CMK (cell line): Measurements from ENCODE around the gene SRP68.

Experiments
- DNase-seq: peaks from one replicate; pipeline ENCODE4 v3.0.0-alpha.2; 2010; ENCODE audit warnings: low read depth

Gene SRP68

DNA sequence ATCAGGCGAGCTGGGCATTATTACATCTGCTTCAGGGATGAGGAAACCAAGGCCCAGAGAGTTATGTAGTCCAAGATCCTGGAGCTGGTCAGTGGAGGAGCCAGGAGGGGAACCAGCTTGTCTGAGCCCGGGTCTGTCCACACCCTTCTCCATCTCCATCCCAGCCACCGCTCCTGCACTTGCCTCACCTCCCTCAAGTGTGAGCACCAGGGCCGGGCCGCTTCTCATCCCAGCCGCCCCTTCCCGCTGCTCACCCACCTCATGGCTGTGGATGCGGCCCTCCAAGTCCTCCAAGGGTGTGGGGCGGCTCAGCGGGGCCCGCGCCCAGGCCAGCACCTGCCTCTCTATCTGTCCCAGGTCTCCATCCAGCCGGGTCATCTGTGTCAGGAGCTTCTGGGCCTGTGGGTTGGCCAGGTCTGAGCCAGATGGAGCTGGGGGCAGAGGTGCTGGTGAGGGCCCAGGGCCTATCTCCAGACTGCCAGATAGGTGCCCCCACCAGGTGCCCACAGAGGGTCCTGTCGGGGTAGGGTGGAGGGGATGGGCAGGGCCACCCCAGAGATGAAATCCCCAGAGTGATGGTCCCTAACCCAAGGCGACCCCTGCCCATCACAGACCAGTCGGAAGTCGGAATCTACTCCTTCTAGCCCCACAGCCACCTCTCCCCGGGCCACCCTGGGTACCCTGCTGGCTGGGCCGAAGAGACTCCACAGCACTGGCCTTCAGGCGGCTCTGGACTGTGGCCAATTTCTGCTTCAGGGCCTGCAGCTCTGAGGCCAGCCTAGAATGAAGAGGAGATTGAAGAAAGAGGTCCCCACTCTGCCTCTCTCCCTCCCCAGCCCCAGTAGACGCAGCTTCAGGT lies 54.6 kb downstream of the SRP68 start:
- no peak for DNase-seq

- no peak for DNase-seq
These were observed 57.4 kb downstream of the SRP68 start for GRCh38 chr17:76014925-76015261.

DNA sequence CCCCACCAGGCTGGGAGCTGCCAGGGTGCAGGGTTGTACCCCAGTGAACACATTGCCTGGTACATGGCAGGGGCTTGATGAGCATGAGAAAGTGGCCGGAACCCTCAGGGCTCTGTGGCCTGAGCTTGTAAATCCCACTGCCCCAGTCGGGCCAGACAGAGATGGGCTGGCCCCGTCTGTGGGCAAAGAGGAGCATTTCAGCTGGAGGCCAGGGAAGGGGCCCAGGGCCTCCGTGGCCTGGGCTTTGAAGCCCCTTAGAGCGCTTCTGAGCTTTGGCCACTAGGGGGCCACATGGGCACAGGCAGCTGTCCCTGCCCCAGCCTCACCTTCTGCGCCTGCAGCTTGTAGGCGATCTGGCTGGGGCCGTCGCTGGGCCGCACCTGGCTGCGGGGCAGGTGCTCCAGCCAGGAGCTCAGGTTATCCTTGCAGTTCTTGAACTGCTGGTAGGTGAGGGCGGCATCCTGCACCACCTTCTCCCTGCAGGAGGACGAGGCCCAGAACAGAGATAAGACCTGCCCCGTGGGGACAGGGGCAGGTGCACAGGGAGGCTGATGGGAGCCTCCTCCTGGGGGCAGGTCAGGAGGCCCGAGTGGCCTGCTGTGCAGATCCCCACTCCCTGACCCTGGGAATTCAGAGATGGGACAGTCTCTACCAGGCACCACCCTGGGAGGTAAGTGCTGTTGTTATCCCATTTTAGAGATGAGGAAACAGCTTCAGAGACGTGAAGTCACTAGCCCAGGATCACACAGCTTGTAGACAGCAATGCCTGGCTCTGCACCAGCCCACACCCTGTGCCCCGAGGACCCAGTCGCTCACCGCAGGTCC lies 58.0 kb downstream of the SRP68 start:
- DNase-seq: peak; percentile 68

DNA sequence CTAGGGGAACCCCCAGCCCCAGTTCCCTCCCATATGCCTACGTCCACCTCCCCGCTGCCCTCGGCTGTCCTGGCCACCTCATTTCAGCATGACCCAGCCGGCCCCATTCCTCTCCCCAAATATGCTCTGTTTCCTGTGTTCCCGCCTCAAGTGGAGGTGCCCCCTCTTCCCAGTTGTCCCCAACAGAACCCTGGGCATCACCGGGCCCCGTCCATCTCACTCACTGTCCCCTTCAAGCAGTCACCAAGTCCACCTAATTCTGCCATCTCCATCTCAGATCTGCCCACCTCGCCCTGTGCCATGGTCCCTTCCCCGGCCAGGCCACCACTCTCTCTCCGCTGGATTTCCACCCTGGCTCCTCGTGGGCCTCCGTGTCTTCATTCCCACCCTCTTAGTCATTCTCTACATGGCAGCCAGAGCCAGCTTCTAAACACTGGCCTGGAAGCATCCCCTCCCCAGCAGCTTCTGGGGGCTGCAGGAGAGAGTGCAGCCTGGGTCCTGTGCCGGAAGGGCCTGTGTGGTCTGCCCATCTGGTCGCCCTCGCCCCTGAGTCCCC lies 58.9 kb downstream of the SRP68 start:
- no peak for DNase-seq

DNA sequence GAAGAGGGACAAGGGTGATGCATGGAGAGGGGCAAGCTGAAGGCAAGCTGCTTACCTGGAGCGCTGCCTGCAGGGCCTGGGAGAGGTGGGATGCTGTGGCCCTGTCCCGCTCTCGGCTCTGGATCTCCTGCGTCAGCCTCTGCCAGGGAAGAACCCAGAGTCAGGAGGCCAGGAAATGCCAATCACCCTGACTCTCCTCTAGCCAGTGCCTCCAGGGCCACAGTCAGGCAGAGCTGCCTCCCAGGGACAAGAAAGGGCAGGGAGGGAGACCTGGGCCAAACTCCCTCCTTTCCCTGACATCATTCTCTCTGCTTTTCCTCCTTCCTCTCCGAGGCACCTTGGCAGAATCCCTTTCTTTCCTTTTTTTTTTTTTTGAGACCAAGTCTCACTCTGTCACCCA lies 60.4 kb downstream of the SRP68 start:
- no peak for DNase-seq

- DNase-seq: no peak
These were observed 62.2 kb downstream of the SRP68 start for GRCh38 chr17:76009969-76010661.

DNA sequence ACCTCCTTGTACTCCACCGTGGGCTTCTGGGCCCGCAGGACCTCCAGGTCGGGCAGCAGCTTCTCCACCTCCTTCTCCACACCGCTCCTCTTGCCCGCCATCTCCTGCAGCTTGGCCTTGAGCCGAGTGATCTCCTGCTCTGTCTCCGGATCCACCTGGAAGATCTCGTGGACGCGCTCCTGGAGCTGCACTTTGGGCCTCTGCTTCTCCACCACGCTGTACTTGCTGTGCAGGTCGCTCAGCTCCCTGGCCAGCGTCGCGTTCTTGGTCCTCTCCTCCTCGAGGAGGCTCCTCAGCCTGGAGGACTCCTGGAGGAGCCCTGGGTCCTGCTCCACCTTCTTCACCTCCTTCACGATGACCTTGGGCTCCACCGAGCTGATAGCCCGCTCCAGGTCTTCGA lies 62.9 kb downstream of the SRP68 start:
- no peak for DNase-seq

DNA sequence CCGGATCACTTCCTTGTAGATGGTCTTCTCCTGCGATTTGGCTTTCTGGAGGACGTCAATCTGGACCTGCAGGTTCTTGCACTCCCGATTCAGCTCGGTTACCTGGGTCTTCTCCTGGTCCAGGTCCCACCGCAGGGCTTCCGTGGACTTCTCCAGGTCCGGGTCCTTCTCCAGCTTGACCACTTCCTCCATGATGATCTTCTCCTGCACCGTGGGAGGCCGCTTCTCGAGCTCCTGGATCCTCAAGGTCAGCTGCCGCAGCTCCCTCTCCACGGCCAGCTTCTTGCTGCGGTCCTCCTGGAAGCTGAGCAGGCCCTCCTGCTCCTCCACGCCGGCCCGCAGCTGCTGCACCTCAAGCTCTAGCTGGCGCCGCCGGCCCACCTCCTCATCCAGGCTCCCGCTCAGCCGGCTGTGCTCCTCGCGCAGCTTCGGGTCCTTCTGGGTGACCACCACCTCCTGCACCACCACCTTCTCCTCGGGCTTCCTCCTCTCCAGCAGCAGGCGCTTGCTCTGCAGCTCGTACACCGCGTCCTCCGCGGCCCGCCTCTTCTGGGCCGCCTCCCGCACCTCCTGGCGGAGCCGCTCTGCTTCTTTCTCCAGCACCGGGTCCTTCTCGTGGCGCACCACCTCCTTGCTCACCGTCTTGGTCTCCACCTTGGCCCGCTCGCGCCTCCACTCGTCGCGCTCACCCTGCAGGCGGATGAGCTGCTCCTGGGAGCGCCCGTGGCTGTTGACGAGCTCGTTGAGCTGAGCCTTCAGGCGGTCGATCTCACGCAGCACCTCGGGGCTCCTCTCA lies 63.5 kb downstream of the SRP68 start:
- DNase-seq: no peak

DNA sequence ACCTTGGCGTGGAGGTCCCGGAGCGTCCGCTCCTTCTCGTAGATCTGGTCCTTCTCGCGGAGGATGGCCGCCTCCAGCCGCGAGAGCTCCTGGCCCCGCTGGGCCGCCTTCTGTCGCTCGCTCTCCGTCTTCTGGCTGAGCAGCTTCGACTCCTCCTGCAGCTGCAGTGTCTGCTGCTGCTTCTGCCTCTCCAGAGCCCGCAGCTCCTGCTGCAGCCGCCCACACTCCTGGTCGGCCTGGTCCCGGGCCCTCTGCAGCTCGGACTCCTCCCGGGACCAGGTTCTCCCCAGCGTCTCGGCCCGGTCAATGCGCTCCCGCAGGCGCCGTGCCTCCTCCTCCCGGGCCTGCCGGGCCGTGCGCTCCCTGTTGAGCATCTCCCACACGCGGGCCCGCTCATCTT lies 64.1 kb downstream of the SRP68 start:
- no peak for DNase-seq

- DNase-seq: no peak
These were observed 64.5 kb downstream of the SRP68 start for GRCh38 chr17:76007850-76008165.

GRCh38 chr17:76007131-76007849 lies 65.0 kb downstream of the SRP68 start:
- no peak for DNase-seq

GRCh38 chr17:76005263-76006149 lies 66.8 kb downstream of the SRP68 start:
- peak; percentile 31 for DNase-seq

GRCh38 chr17:76004750-76005262 lies 67.5 kb downstream of the SRP68 start:
- no peak for DNase-seq

DNA sequence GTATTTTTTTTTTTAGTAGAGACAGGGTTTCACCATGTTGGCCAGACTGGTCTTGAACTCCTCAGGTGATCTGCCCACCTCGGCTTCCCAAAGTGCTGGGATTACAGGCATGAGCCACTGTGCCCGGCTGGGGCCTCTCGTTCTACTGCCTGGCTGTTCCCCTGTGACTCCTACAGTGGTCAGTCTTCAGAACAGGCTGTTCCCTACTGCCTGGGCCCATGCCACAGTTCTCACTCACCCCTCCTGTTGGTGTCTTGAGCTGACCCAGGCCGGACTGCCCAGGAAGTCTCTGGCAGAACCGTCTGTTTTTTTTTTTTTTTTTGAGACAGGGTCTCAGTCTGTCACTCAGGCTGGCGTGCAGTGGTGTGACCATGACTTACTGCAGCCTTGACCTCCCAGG lies 68.4 kb downstream of the SRP68 start:
- no peak for DNase-seq

- no peak for DNase-seq
These were observed 70.2 kb downstream of the SRP68 start for GRCh38 chr17:76002100-76002499.

DNA sequence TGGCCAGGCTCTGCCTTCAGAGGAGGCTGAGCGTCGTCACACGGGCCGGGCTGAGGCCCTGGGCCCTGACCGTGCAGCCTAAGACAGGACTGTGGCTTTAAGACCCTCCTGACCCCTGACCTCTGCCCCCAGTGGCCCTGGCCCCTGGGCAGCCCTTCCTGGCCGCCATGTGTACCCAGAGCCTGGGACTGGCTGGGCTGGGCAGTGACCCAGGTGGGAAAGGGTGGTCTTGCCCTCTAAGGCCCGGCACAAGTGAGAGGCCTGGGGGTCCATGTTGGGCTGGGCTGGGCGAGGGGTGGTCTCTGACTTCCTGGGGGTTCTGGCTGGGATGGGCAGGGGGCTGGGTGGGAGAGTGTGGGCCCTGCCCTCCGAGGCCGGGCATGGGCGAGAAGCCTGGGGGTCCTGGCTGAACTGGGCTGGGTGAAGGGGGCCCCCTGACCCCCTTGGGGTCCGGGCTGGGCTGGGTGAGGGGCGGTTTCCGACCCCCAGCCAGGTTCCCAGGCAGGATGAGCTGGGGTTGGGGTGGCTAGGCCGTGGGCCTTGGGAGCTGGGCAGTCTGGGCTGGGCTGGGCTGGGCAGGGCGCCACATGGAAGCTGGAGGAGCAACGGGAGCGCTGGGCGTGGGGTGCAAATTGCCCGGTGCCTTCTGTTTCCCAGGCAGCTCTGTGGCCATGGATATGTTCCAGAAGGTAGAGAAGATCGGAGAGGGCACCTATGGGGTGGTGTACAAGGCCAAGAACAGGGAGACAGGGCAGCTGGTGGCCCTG lies 71.4 kb downstream of the SRP68 start, which contains the start of gene CDK3:
TSS of gene CDK3 (plus strand) at position 101 of the 767 bp plus-strand sequence. CDS start at position 672, 571 bp downstream.
- DNase-seq: no peak

- DNase-seq: peak; percentile 61
These were observed 72.1 kb downstream of the SRP68 start for GRCh38 chr17:76000016-76000754.

DNA sequence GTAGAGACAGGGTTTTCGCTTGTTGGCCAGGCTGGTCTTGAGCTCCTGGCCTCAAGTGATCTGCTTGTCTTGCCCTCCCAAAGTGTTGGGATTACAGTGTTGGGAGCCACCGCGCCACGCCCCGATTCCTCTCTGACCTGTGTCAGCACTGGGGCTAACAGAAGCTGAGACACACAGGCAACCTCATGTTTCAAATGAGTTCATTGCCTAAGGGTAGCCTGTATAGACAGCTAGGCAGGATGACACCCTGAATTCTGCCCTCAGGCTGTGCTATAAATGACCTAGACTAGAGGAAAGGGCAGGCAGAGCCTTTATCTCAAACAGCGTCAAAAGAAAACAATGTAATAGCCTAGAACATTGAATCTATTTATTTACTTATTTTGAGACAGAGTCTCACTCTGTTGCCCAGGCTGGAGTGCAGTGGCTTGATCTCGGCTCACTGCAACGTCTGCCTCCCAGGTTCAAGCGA lies 74.0 kb downstream of the SRP68 start:
- no peak for DNase-seq
